HepG2 (cell line): Measurements from ENCODE around the gene STC2. TPM values are rescaled to one million over a fixed set of nuclear protein-coding genes. Genes with fewer than 3 reads are reported as not detected.

Experiments used
- GATAD2A ChIP-seq: IDR thresholded peaks from 2 replicates; pipeline ENCODE4 v1.6.1; 2016
- GRHL1 ChIP-seq: sonication (generic); formaldehyde crosslinking; conservative IDR thresholded peaks from 2 replicates; pipeline ENCODE4 v1.8.0; 2022; ENCODE audit warnings: missing genetic modification reagents
- HOXA3 ChIP-seq: sonication (generic); formaldehyde crosslinking; IDR thresholded peaks from 2 replicates; pipeline ENCODE4 v1.5.0; 2020; ENCODE audit warnings: missing genetic modification reagents
- KDM2A ChIP-seq: sonication (generic); formaldehyde crosslinking; IDR thresholded peaks from 2 replicates; pipeline ENCODE4 v1.4.0; 2020; ENCODE audit warnings: low read depth, missing genetic modification reagents, borderline replicate concordance
- KDM3A ChIP-seq: IDR thresholded peaks from 2 replicates; pipeline ENCODE4 v1.6.1; 2018; ENCODE audit warnings: low read depth, missing compliant biosample characterization
- KDM5B ChIP-seq: sonication (generic); formaldehyde crosslinking; IDR thresholded peaks from 2 replicates; pipeline ENCODE4 v1.4.0; 2020; ENCODE audit warnings: missing genetic modification reagents, mild to moderate bottlenecking, borderline replicate concordance
- KMT2A ChIP-seq: sonication (generic); formaldehyde crosslinking; IDR thresholded peaks from 2 replicates; pipeline ENCODE4 v1.4.0; 2020; ENCODE audit warnings: missing genetic modification reagents
- MIER3 ChIP-seq: IDR thresholded peaks from 2 replicates; pipeline ENCODE4 v1.6.1; 2016; ENCODE audit warnings: missing compliant biosample characterization, borderline replicate concordance
- NFE2L2 ChIP-seq: fragments of 150-350 bp; IDR thresholded peaks from 2 replicates; pipeline ENCODE4 v1.6.1; 2014; ENCODE audit warnings: low read length
- NFIB ChIP-seq: sonication (generic); formaldehyde crosslinking; IDR thresholded peaks from 2 replicates; pipeline ENCODE4 v1.9.0; 2021; ENCODE audit warnings: missing genetic modification reagents, mild to moderate bottlenecking, borderline replicate concordance
- NFYB ChIP-seq: sonication (generic); formaldehyde crosslinking; IDR thresholded peaks from 2 replicates; pipeline ENCODE4 v1.4.0; 2020; ENCODE audit warnings: missing genetic modification reagents
- RXRA ChIP-seq: sonication (generic); formaldehyde crosslinking; IDR thresholded peaks from 2 replicates; pipeline ENCODE4 v1.5.1; 2020; ENCODE audit warnings: missing genetic modification reagents
- SATB2 ChIP-seq: sonication (generic); formaldehyde crosslinking; IDR thresholded peaks from 2 replicates; pipeline ENCODE4 v1.5.0; 2020; ENCODE audit warnings: missing genetic modification reagents
- ZNF749 ChIP-seq: sonication (generic); formaldehyde crosslinking; IDR thresholded peaks from 2 replicates; pipeline ENCODE4 v1.8.0; 2022; ENCODE audit warnings: mild to moderate bottlenecking, missing genetic modification reagents, moderate library complexity, borderline replicate concordance
- polyA plus RNA-seq, 8 experiments: library from polyadenylated mRNA; depleted of rRNA in 3 of 8; stranded (reverse) in 7 of 8; unstranded in 1 of 8; fragments of >200 nt; fragmentation: Illumina TruSeq in 4 of 8; extraction: Trizol in 4 of 8; gene quantifications; 2 replicates each; pipeline versions ENCODE4 v1.2.1 to v1.2.3, GENCODE V29; 2011 to 2016; ENCODE audit warnings: low read depth in 4 of 8, missing spikeins in 1 of 8, mixed read lengths in 1 of 8; ENCODE audit not compliant: insufficient read depth in 1 of 8
- total RNA-seq, 5 experiments: library from RNA; depleted of rRNA; stranded (reverse); fragments of >200 nt; fragmentation: Illumina TruSeq; extraction: Trizol; gene quantifications; 2 replicates each; pipeline ENCODE4 v1.2.3, GENCODE V29; 2016; ENCODE audit warnings: low read depth in 1 of 5
- TF ChIP-seq, protein P1 (sequence below): sonication (generic); formaldehyde crosslinking; IDR thresholded peaks from 2 replicates; pipeline ENCODE4 v1.4.0; 2020; ENCODE audit warnings: missing genetic modification reagents
- TF ChIP-seq, protein P2 (sequence below): sonication (generic); formaldehyde crosslinking; IDR thresholded peaks from 2 replicates; pipeline ENCODE4 v1.5.1; 2020; ENCODE audit warnings: mild to moderate bottlenecking, missing genetic modification reagents, borderline replicate concordance
- TF ChIP-seq, protein P3 (sequence below): sonication (generic); formaldehyde crosslinking; IDR thresholded peaks from 2 replicates; pipeline ENCODE4 v1.9.0; 2021; ENCODE audit warnings: missing genetic modification reagents, borderline replicate concordance

The STC2 gene
- total and polyA plus RNA-seq, 2 of the 13 experiments (the other 11 are each of a cell fraction or from before 2014, with no cell fraction given): 27.1 to 69.2 TPM

DNA sequence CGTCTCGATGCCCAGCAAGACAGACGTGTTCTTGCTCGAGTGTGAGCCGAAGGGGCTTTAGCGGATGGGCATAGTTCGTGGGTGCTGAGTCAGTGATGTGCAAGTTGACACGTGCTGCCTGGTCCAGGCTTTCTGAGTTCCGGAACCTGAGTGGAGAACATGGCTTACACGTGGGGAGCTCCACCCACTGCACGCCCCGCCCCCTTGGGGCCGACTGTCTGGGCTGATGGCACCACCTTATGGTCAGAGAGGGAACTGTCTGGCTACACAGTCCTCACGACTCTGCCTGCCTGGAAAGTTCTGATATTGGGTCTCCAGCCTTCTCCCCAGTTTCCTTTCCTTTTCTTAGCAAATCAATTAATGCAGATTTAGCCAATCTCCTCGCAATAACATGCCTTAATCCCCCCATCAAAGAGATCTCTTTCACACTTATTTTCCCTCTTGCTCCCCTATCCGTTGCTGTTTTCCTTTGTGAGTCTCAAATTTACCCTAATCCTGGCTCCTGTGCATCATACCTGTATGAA, 3.8 kb upstream of the STC2 start (continued):
- TF ChIP-seq NFE2L2: no peak
- TF ChIP-seq, protein P1, sequence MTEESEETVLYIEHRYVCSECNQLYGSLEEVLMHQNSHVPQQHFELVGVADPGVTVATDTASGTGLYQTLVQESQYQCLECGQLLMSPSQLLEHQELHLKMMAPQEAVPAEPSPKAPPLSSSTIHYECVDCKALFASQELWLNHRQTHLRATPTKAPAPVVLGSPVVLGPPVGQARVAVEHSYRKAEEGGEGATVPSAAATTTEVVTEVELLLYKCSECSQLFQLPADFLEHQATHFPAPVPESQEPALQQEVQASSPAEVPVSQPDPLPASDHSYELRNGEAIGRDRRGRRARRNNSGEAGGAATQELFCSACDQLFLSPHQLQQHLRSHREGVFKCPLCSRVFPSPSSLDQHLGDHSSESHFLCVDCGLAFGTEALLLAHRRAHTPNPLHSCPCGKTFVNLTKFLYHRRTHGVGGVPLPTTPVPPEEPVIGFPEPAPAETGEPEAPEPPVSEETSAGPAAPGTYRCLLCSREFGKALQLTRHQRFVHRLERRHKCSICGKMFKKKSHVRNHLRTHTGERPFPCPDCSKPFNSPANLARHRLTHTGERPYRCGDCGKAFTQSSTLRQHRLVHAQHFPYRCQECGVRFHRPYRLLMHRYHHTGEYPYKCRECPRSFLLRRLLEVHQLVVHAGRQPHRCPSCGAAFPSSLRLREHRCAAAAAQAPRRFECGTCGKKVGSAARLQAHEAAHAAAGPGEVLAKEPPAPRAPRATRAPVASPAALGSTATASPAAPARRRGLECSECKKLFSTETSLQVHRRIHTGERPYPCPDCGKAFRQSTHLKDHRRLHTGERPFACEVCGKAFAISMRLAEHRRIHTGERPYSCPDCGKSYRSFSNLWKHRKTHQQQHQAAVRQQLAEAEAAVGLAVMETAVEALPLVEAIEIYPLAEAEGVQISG (CRISPR knock-in tag): peak; percentile 52; the same call in 1 of the 2 replicates
- no peak for TF ChIP-seq NFYB (CRISPR knock-in tag)
- peak; percentile 59; the same call in 1 of the 2 replicates for TF ChIP-seq MIER3 (CRISPR knock-in tag)
- TF ChIP-seq, protein P2, sequence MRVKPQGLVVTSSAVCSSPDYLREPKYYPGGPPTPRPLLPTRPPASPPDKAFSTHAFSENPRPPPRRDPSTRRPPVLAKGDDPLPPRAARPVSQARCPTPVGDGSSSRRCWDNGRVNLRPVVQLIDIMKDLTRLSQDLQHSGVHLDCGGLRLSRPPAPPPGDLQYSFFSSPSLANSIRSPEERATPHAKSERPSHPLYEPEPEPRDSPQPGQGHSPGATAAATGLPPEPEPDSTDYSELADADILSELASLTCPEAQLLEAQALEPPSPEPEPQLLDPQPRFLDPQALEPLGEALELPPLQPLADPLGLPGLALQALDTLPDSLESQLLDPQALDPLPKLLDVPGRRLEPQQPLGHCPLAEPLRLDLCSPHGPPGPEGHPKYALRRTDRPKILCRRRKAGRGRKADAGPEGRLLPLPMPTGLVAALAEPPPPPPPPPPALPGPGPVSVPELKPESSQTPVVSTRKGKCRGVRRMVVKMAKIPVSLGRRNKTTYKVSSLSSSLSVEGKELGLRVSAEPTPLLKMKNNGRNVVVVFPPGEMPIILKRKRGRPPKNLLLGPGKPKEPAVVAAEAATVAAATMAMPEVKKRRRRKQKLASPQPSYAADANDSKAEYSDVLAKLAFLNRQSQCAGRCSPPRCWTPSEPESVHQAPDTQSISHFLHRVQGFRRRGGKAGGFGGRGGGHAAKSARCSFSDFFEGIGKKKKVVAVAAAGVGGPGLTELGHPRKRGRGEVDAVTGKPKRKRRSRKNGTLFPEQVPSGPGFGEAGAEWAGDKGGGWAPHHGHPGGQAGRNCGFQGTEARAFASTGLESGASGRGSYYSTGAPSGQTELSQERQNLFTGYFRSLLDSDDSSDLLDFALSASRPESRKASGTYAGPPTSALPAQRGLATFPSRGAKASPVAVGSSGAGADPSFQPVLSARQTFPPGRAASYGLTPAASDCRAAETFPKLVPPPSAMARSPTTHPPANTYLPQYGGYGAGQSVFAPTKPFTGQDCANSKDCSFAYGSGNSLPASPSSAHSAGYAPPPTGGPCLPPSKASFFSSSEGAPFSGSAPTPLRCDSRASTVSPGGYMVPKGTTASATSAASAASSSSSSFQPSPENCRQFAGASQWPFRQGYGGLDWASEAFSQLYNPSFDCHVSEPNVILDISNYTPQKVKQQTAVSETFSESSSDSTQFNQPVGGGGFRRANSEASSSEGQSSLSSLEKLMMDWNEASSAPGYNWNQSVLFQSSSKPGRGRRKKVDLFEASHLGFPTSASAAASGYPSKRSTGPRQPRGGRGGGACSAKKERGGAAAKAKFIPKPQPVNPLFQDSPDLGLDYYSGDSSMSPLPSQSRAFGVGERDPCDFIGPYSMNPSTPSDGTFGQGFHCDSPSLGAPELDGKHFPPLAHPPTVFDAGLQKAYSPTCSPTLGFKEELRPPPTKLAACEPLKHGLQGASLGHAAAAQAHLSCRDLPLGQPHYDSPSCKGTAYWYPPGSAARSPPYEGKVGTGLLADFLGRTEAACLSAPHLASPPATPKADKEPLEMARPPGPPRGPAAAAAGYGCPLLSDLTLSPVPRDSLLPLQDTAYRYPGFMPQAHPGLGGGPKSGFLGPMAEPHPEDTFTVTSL (CRISPR knock-in tag): no peak
- TF ChIP-seq SATB2: no peak
- peak; percentile 67; the same call in 1 of the 2 replicates for TF ChIP-seq KDM5B (CRISPR knock-in tag)
- TF ChIP-seq, protein P3, sequence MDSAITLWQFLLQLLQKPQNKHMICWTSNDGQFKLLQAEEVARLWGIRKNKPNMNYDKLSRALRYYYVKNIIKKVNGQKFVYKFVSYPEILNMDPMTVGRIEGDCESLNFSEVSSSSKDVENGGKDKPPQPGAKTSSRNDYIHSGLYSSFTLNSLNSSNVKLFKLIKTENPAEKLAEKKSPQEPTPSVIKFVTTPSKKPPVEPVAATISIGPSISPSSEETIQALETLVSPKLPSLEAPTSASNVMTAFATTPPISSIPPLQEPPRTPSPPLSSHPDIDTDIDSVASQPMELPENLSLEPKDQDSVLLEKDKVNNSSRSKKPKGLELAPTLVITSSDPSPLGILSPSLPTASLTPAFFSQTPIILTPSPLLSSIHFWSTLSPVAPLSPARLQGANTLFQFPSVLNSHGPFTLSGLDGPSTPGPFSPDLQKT (CRISPR knock-in tag): no peak
- TF ChIP-seq KDM3A (CRISPR knock-in tag): peak; percentile 71; the same call in 1 of the 2 replicates
- peak; percentile 72; the same call in 1 of the 2 replicates for TF ChIP-seq HOXA3 (CRISPR knock-in tag)
- TF ChIP-seq NFIB (CRISPR knock-in tag): no peak
- TF ChIP-seq GRHL1 (CRISPR knock-in tag): no peak
- TF ChIP-seq KMT2A (CRISPR knock-in tag): no peak
- 0 out of 2 replicates have a peak, but pooled peaks have one; percentile 45 for TF ChIP-seq RXRA (CRISPR knock-in tag)
- TF ChIP-seq KDM2A (CRISPR knock-in tag): peak; percentile 54; the same call in 1 of the 2 replicates
- peak; percentile 35; the same call in 1 of the 2 replicates for TF ChIP-seq ZNF749 (CRISPR knock-in tag)
- peak; percentile 70; the same call in 1 of the 2 replicates for TF ChIP-seq GATAD2A (CRISPR knock-in tag)
